Bladder microvascular endothelial cell (primary cell): Measurements from ENCODE around the gene NCK1. TPM values are rescaled to one million over a fixed set of nuclear protein-coding genes. Genes with fewer than 3 reads are reported as not detected.

Experiments
- total RNA-seq: library from RNA; depleted of rRNA; stranded (reverse); fragments of >200 nt; gene quantifications from 2 replicates; pipeline ENCODE4 v1.2.3, GENCODE V29; 2014

NCK1 gene
- total RNA-seq, result 99.9 and 140 TPM in 2 replicates

DNA sequence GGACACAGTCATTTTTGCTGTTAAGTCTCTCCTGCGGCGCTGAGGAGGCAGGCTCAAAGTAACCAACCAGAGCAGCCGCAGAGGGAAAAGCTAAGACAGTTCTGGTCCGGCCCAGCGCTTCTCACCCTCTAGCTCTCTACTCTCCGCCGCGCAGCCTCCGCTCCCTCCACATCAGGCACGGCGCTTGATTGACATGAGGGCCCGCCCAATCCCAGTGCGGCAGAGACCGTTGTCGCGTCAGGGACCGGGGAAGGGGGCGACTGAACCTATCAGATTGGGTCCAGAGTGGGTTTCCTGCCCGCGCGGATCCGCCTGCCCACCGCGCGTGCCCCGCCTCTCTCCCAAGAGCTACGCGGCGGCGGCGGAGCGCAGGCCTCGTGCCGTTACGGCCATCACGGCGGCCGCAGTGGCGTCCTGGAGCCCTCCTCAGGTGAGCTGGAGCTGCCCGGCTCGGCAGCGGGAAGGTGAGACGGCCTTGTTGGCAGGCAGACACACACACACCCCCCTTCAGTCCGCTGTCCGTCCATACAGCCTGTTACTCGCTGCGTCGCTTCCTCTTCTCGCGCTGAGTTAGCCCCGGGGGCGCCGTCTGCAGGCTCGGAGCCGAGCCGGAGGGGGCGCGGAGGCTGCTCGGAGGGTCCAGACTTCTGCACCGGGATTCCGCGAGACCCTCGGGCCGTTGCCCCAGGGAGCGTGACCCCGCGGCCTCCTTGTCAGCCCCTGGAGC is at the start of gene NCK1:
Gene NCK1, plus strand, starts transcription at position 319 of the 727 bp plus-strand sequence. CDS start 65,794 bp downstream, outside the sequence.

DNA sequence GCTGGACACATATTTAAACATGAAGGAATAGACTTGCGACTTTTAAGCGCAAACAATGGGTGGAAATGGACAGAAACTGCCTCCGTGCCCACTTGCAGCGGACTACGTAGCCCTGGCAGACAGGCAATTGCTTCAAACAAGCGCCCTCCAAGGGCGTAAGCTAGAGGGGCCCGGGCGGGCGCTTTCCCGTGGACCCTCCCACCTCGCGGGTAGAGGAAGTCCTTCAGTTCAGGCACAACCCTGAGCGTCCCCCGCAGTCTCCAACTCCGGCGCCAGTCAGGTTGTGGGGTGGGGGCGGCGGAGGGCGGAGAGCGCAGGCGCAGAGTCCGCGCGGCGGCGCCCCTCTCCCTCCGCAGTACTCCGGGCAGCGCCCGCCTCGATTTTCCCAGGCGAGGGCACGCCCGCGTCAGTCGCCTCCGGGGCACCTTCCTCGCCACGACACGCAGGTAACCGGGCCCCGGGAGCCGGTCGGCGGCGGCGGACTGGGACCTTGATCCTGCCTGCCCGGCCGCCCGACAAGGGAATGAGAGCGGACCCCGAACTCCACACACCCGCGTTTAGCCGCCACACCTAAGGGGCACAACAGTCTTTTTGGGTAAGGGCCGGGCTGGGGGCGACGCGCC is 43.1 kb upstream of the NCK1 start, which contains the start of gene SLC35G2:
Gene SLC35G2, plus strand, starts transcription at position 358 of the 623 bp plus-strand sequence. CDS start 35,335 bp downstream, outside the sequence.

DNA sequence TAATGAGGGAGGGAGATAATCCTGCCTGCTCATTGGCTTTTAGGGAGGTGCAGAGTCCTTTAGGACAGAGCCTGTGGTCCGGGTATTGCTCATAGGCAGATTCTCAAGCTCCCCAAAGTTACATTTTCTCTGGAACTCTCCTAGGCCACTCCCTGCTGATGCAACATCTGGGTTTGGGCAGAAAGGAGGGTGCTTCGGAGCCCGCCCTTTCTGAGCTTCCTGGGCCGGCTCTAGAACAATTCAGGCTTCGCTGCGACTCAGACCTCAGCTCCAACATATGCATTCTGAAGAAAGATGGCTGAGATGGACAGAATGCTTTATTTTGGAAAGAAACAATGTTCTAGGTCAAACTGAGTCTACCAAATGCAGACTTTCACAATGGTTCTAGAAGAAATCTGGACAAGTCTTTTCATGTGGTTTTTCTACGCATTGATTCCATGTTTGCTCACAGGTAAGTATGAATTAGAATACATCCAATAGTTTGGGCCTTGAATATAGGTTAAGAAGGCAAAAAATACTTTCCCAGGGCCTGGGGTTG is 95.8 kb downstream of the NCK1 start, which contains the start of gene IL20RB:
Gene IL20RB, plus strand, starts transcription at position 233 of the 538 bp plus-strand sequence. Its CDS starts 131 bp downstream, at position 364.

Other genes with a start within 250 kb of the NCK1 start
- 31.6 and 42.5 TPM in 2 replicates for gene STAG1, start 109.8 kb upstream of the NCK1 start, total RNA-seq
- gene SLC35G2, start 43.1 kb upstream of the NCK1 start, total RNA-seq, result 16.8 and 27.5 TPM in 2 replicates
- 0.16 and 1.1 TPM in 2 replicates for gene IL20RB, start 95.8 kb downstream of the NCK1 start, total RNA-seq